Osteocyte (in vitro differentiated cells): ENCODE data around the gene OAS3. TPM values are rescaled to one million over a fixed set of nuclear protein-coding genes. Genes with fewer than 3 reads are reported as not detected.

ENCODE experiments used
- DNase-seq: peaks from one replicate; pipeline ENCODE4 v3.0.0; 2021; ENCODE audit warnings: mixed read lengths; ENCODE audit not compliant: unreplicated experiment; ENCODE audit errors: extremely low spot score
- H3K27ac Mint-ChIP-seq: one replicate; pipeline ENCODE4 v1.8.0; 2021; ENCODE audit warnings: mild to moderate bottlenecking, mixed read lengths; ENCODE audit not compliant: unreplicated experiment
- H3K27me3 Mint-ChIP-seq: one replicate; pipeline ENCODE4 v1.8.0; 2021; ENCODE audit warnings: mixed read lengths; ENCODE audit not compliant: unreplicated experiment
- H3K36me3 Mint-ChIP-seq: one replicate; pipeline ENCODE4 v1.8.0; 2021; ENCODE audit warnings: mixed read lengths; ENCODE audit not compliant: unreplicated experiment
- H3K4me1 Mint-ChIP-seq: one replicate; pipeline ENCODE4 v1.8.0; 2021; ENCODE audit warnings: mixed read lengths; ENCODE audit not compliant: unreplicated experiment
- H3K4me3 Mint-ChIP-seq: one replicate; pipeline ENCODE4 v1.8.0; 2021; ENCODE audit warnings: mild to moderate bottlenecking, moderate library complexity, mixed read lengths; ENCODE audit not compliant: unreplicated experiment
- H3K9me3 Mint-ChIP-seq: one replicate; pipeline ENCODE4 v1.8.0; 2021; ENCODE audit warnings: mixed read lengths; ENCODE audit not compliant: unreplicated experiment
- total RNA-seq: library from RNA; stranded (reverse); gene quantifications from 2 replicates; pipeline ENCODE4 v1.2.1, GENCODE V29; 2021
- TF ChIP-seq, protein P1 (sequence below): fragments of 200-600 bp; sonication (generic); IDR thresholded peaks from 2 replicates; pipeline ENCODE4 v1.5.0; 2021; ENCODE audit warnings: antibody characterized with exemption, mild to moderate bottlenecking, moderate library complexity

Gene OAS3
- total RNA-seq, 1 donor from 2014 or later = 0.13 TPM

DNA sequence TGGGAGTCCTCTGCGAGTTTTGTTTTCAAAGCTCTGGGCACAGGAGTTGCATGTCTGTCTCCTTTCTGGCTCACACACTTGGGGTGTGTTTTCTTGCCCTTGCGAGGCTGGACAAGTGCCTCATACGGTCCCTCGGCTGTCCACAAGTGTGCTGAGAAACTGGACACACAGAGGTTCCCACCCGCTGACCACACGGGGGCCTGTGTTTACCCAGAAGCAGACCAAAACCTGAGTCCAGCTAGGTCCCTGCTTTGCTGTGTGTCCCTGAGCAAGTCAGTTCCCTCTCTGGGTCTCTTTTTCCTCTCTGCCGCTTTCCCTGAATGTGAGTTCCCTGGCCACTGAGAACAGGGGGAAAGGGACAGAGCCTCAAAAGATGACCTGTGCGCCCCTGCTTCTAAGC is 39.4 kb downstream of the OAS3 start:
- no peaks in the 10 kb centered on the region for H3K4me1 Mint-ChIP-seq
- no peak overlapping the region for H3K4me3 Mint-ChIP-seq
- peaks cover 7% of the 10 kb centered on the region for H3K27me3 Mint-ChIP-seq
- no peak for DNase-seq
- H3K9me3 Mint-ChIP-seq = peaks cover 15% of the 10 kb centered on the region
- TF ChIP-seq, protein P1, sequence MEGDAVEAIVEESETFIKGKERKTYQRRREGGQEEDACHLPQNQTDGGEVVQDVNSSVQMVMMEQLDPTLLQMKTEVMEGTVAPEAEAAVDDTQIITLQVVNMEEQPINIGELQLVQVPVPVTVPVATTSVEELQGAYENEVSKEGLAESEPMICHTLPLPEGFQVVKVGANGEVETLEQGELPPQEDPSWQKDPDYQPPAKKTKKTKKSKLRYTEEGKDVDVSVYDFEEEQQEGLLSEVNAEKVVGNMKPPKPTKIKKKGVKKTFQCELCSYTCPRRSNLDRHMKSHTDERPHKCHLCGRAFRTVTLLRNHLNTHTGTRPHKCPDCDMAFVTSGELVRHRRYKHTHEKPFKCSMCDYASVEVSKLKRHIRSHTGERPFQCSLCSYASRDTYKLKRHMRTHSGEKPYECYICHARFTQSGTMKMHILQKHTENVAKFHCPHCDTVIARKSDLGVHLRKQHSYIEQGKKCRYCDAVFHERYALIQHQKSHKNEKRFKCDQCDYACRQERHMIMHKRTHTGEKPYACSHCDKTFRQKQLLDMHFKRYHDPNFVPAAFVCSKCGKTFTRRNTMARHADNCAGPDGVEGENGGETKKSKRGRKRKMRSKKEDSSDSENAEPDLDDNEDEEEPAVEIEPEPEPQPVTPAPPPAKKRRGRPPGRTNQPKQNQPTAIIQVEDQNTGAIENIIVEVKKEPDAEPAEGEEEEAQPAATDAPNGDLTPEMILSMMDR = no peak
- H3K27ac Mint-ChIP-seq = no peak overlapping the region
- H3K36me3 Mint-ChIP-seq = no peaks in the 10 kb centered on the region

DNA sequence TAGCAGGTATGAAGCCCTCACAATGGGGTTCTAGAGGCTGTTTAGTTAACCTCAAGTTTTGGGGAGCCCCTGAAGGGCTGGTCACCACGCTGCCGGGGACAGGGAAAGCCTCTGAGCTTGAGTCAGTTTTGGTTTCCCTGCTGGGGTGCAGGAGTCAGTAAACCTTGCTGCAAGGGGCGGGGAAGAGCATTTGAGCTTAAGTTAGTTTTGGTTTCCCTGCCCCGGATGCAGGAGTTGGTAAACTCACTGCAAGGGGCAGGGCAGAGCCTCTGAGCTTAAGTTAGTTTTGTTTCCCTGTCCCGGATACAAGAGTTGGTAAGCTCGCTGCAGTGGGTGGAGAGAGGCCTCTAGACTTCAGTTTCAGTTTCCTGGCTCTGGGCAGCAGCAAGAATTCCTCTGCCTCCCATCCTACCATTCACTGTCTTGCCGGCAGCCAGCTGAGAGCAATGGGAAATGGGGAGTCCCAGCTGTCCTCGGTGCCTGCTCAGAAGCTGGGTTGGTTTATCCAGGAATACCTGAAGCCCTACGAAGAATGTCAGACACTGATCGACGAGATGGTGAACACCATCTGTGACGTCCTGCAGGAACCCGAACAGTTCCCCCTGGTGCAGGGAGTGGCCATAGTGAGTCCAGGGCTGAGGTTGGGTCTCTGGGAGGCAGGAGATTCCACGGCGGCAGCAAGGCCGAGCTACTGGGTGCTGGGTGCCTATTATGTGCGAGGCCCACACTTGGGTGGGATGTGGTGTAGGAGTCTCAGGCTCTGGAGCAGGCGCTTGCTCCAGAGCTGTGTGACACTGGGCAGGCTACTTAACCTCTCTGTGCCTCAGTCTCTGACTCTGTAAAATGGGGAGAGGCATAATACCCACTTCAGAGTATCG is 40.1 kb downstream of the OAS3 start, which contains the start of gene OAS2:
OAS2 (plus strand) TSS at position 357 of the 878 bp plus-strand sequence; CDS start at position 447, 90 bp downstream.
- H3K27me3 Mint-ChIP-seq = peaks cover 9% of the 10 kb centered on the region
- H3K9me3 Mint-ChIP-seq = peaks cover 16% of the 10 kb centered on the region
- no peak for DNase-seq
- H3K36me3 Mint-ChIP-seq = no peaks in the 10 kb centered on the region
- TF ChIP-seq, protein P1 = no peak
- H3K27ac Mint-ChIP-seq = no peak within 1 kb of the TSS
- H3K4me1 Mint-ChIP-seq = no peaks in the 10 kb centered on the region
- H3K4me3 Mint-ChIP-seq = no peak within 1 kb of the TSS

DNA sequence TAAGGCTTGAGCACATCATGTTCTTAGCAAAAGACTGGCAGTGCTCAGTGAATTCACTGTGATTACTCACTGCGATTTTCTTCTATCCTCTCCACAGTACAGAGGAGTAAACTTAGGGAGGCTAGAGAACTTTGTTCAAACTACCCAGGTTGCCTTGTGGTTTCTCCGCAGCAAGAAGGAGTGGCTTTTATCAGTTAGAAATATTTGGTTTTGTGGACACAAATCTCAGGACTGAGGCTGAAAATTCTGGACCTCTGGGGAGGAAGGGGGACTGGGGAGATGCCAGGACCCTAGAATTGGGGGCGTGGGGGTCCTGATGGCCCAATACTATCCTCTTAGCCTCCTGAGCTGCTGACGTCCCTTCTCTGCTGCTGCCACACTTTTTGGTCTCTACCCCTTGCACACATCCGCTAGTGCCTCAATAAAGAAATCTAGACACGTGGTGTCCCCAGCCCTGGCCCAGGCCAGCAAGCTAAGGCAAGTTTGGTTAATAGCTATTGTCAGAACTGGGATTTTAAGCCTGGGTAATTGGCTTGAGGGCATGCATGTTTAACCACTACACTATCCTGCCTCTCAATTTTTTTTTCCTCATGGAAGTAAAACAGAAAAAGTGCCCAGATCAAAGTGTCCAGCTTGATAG is 40.9 kb downstream of the OAS3 start:
- TF ChIP-seq, protein P1 = no peak
- H3K36me3 Mint-ChIP-seq = no peaks in the 10 kb centered on the region
- DNase-seq = no peak
- peaks cover 16% of the 10 kb centered on the region for H3K9me3 Mint-ChIP-seq
- no peaks in the 10 kb centered on the region for H3K4me1 Mint-ChIP-seq
- H3K27ac Mint-ChIP-seq = no peak overlapping the region
- peaks cover 9% of the 10 kb centered on the region for H3K27me3 Mint-ChIP-seq
- no peak overlapping the region for H3K4me3 Mint-ChIP-seq

DNA sequence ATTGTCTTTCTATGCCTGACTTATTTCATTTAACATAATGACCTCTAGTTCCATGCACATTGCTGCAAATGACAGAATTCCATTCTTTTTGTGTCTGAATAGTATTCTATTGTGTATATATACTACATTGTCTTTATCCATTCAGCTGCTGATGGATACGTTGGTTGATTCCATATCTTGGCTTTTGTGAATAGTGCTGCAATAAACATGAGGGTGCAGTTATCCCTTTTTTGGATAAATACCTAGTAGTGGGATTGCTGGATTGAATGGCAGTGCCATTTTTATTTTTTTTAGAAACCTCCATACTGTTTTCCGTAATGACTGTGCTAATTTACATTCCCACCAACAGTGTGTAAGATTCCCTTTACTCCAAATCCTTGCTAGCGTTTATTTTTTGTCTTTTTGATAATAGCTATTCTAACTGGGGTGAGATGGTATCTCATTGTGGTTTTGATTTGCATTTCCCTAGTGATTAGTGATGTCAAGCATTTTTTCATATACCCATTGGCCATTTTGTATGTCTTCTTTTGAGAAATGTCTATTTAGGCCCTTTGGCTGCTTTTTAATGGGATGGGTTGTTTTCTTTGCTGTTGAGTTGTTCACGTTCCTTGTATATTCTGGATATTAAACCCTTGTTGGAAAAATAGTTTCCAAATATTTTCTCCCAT is 42.4 kb downstream of the OAS3 start:
- Mint-ChIP-seq H3K27ac (no peak overlapping the region), H3K4me3 (no peak overlapping the region), H3K9me3 (peaks cover 29% of the 10 kb centered on the region), H3K36me3 (no peaks in the 10 kb centered on the region), H3K27me3 (peaks cover 9% of the 10 kb centered on the region), H3K4me1 (no peaks in the 10 kb centered on the region)
- TF ChIP-seq, protein P1 = no peak
- DNase-seq = no peak
